Erythroblast (primary cell): ENCODE data around the gene WDR88.

Experiments
- GATA1 ChIP-seq: IDR thresholded peaks from 2 replicates; pipeline ENCODE4 v1.6.1; 2011; ENCODE audit warnings: low read depth, mild to moderate bottlenecking, control low read depth, low read length, moderate library complexity
- POLR2A ChIP-seq: IDR thresholded peaks from 2 replicates; pipeline ENCODE4 v1.6.1; 2011; ENCODE audit warnings: mild to moderate bottlenecking, low read length

DNA sequence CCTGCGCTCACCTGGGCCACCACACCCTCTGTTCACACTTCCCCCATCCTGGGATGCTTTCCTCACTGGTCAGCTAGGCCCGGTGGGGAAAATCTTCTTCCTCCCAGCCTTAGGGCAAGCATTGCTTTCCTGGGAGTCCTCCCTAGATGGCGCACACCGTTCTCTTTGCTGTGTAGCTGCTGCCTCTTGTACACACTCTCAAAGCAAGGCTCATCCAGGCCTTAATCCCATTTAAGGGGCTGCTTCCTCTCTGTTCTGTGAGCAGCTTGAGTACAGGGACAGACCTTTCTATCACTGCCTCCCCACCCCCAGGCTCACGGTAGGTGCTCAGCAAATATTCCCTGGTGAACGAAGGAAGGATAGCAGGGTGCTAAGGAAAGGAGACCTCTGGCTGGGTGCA is 82.7 kb downstream of the WDR88 start:
- no peak for TF ChIP-seq POLR2A
- TF ChIP-seq GATA1, result no peak
